Vagina (tissue), 2 donors: Measurements from ENCODE around the gene COPS4.

Source experiments
- POLR2AphosphoS5 ChIP-seq, 2 donors: sonication (generic); formaldehyde crosslinking; IDR thresholded peaks; one replicate each; pipeline ENCODE4 v1.9.0; 2017; ENCODE audit warnings: antibody characterized with exemption in 2 of 2, mild to moderate bottlenecking in 2 of 2, low read depth in 1 of 2; ENCODE audit not compliant: insufficient read depth in 1 of 2
- TF ChIP-seq, protein P1 (sequence below), 3 experiments: fragments of 450-650 bp in 2 of 3; fragments of 200-600 bp in 1 of 3; sonication (generic) in 1 of 3; IDR thresholded peaks; one replicate each; pipeline ENCODE4 v1.5.1; 2017 to 2019; ENCODE audit warnings: antibody characterized with exemption in 3 of 3, mild to moderate bottlenecking in 2 of 3, moderate library complexity in 2 of 3

DNA sequence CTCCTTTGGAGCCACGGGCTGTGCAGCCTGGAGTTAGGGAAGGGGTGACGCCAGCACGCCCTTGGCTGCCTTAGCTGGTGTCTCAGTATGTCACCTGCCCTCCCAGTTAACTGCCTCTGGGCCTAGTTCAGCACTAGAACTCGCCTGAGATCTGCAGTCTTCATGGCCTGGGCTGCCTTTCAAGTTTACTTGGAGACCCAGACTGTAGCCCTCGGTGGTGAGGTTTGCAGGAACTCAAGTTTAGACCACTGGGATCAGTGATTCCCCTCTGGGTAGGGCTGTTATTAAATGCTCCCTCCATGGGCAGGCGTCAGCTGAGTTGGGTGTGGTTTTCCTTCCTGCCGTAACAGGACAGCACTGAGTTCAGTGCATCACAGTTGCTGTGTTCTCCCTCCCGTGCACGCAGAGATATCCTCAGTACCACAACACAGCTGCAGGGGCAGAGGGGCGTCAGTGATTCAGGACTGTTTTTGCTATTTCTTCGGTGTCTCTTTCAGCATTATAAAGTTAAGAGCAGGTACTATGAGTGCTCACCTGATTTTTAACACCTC is 49.0 kb downstream of the COPS4 start:
- TF ChIP-seq, protein P1, sequence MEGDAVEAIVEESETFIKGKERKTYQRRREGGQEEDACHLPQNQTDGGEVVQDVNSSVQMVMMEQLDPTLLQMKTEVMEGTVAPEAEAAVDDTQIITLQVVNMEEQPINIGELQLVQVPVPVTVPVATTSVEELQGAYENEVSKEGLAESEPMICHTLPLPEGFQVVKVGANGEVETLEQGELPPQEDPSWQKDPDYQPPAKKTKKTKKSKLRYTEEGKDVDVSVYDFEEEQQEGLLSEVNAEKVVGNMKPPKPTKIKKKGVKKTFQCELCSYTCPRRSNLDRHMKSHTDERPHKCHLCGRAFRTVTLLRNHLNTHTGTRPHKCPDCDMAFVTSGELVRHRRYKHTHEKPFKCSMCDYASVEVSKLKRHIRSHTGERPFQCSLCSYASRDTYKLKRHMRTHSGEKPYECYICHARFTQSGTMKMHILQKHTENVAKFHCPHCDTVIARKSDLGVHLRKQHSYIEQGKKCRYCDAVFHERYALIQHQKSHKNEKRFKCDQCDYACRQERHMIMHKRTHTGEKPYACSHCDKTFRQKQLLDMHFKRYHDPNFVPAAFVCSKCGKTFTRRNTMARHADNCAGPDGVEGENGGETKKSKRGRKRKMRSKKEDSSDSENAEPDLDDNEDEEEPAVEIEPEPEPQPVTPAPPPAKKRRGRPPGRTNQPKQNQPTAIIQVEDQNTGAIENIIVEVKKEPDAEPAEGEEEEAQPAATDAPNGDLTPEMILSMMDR (IDR thresholded peaks at IDR 0.05): no peak
- TF ChIP-seq POLR2AphosphoS5 (IDR thresholded peaks at IDR 0.05; ENCODE audit: insufficient read depth in 1 of 2, low read depth in 1 of 2): no peak
